GM20000 (cell line): ENCODE results near the gene SLC6A20.

ENCODE experiments used
- DNase-seq: peaks from one replicate; pipeline ENCODE4 v3.0.0; 2012; ENCODE audit warnings: low spot score
- CTCF ChIP-seq: IDR thresholded peaks from 2 replicates; pipeline ENCODE4 v1.5.1; 2012; ENCODE audit warnings: mild to moderate bottlenecking, control low read depth; ENCODE audit errors: extremely low read depth, missing control alignments

Gene SLC6A20

GRCh38 chr3:45773714-45774449 is 22.5 kb downstream of the SLC6A20 start:
- DNase-seq = no peak
- TF ChIP-seq CTCF = no peak

GRCh38 chr3:45773072-45773471 is 23.3 kb downstream of the SLC6A20 start:
- no peak for DNase-seq

GRCh38 chr3:45772341-45773035 is 23.8 kb downstream of the SLC6A20 start:
- TF ChIP-seq CTCF = no peak
- no peak for DNase-seq

More at GRCh38 chr3:45773072-45773471, 23.3 kb downstream of the SLC6A20 start:
- TF ChIP-seq CTCF = no peak

GRCh38 chr3:45771831-45772230 is 24.5 kb downstream of the SLC6A20 start:
- no peak for TF ChIP-seq CTCF
- no peak for DNase-seq

GRCh38 chr3:45771166-45771775 is 25.1 kb downstream of the SLC6A20 start:
- DNase-seq = no peak
- no peak for TF ChIP-seq CTCF

- no peak for TF ChIP-seq CTCF
- no peak for DNase-seq
Measured at GRCh38 chr3:45765958-45766357, 30.4 kb downstream of the SLC6A20 start.

- DNase-seq = no peak
- TF ChIP-seq CTCF = no peak
Measured at GRCh38 chr3:45765266-45765851, 31.0 kb downstream of the SLC6A20 start.
